Common myeloid progenitor, CD34-positive (primary cell): Measurements from ENCODE around the gene MAP1LC3A.

Experiments used
- CTCF ChIA-PET: fragments of 350-600 bp; sonication (Branson Sonifier 250); formaldehyde crosslinking; loops from one replicate; lab custom pipeline; 2021; ENCODE audit warnings: antibody characterized with exemption; lab: Charles Lee
- POLR2A ChIA-PET: fragments of 350-600 bp; sonication (Branson Sonifier 250); formaldehyde crosslinking; loops from one replicate; lab custom pipeline; 2021; ENCODE audit warnings: antibody characterized with exemption; lab: Charles Lee
- DNase-seq, 3 donors: peaks; one replicate each; pipeline versions ENCODE4 v3.0.0 to v3.0.0-alpha.2; 2013
- H3K27ac ChIP-seq, 2 experiments: 1 replicate in 1 of 2; 2 replicates in 1 of 2; pipeline ENCODE4 v1.7.0; 2013; ENCODE audit warnings: inconsistent platforms in 2 of 2, low read length in 2 of 2, mild to moderate bottlenecking in 2 of 2, low read depth in 1 of 2, moderate library complexity in 1 of 2; ENCODE audit not compliant: severe bottlenecking in 2 of 2, insufficient read depth in 1 of 2, poor library complexity in 1 of 2
- H3K27me3 ChIP-seq, 5 experiments: replicated peaks in 2 of 5; 1 replicate in 3 of 5; 2 replicates in 2 of 5; pipeline versions ENCODE4 v1.6.1 to v1.7.0; 2013; ENCODE audit warnings: low read length in 4 of 5, mild to moderate bottlenecking in 2 of 5, moderate library complexity in 2 of 5, inconsistent platforms in 1 of 5; ENCODE audit not compliant: insufficient read depth in 5 of 5, control insufficient read depth in 4 of 5
- H3K36me3 ChIP-seq, 4 experiments: 1 replicate in 2 of 4; 2 replicates in 2 of 4; pipeline versions ENCODE4 v1.6.1 to v1.7.0; 2013; ENCODE audit warnings: low read length in 3 of 4, control low read depth in 1 of 4, mild to moderate bottlenecking in 1 of 4; ENCODE audit not compliant: control insufficient read depth in 4 of 4, insufficient read depth in 4 of 4
- H3K4me1 ChIP-seq, 4 experiments: 1 replicate in 3 of 4; 2 replicates in 1 of 4; pipeline versions ENCODE4 v1.6.1 to v1.7.1; 2013; ENCODE audit warnings: low read length in 3 of 4, mild to moderate bottlenecking in 3 of 4, control low read depth in 1 of 4, inconsistent platforms in 1 of 4, moderate library complexity in 1 of 4; ENCODE audit not compliant: control insufficient read depth in 4 of 4, insufficient read depth in 4 of 4; ENCODE audit errors: control extremely low read depth in 1 of 4
- H3K4me3 ChIP-seq, 7 experiments: 1 replicate in 4 of 7; 2 replicates in 3 of 7; pipeline versions ENCODE4 v1.5.1 to v1.7.0; 2013; ENCODE audit warnings: mild to moderate bottlenecking in 7 of 7, low read length in 6 of 7, moderate library complexity in 6 of 7, inconsistent platforms in 2 of 7, low read depth in 2 of 7, control low read depth in 1 of 7; ENCODE audit not compliant: insufficient read depth in 4 of 7, control insufficient read depth in 1 of 7; ENCODE audit errors: extremely low read depth in 1 of 7
- H3K9me3 ChIP-seq, 5 experiments: 1 replicate in 4 of 5; 2 replicates in 1 of 5; pipeline versions ENCODE4 v1.6.1 to v1.7.1; 2013; ENCODE audit warnings: low read length in 4 of 5, mild to moderate bottlenecking in 2 of 5, inconsistent platforms in 1 of 5, low read depth in 1 of 5, moderate library complexity in 1 of 5; ENCODE audit not compliant: control insufficient read depth in 4 of 5, insufficient read depth in 2 of 5; ENCODE audit errors: control extremely low read depth in 1 of 5
- WGBS: methylation state at CpG from one replicate; pipeline ENCODE4 v1.1.5; 2013; ENCODE audit not compliant: insufficient coverage; 5-methylcytosine and 5-hydroxymethylcytosine counted together

MAP1LC3A gene

DNA sequence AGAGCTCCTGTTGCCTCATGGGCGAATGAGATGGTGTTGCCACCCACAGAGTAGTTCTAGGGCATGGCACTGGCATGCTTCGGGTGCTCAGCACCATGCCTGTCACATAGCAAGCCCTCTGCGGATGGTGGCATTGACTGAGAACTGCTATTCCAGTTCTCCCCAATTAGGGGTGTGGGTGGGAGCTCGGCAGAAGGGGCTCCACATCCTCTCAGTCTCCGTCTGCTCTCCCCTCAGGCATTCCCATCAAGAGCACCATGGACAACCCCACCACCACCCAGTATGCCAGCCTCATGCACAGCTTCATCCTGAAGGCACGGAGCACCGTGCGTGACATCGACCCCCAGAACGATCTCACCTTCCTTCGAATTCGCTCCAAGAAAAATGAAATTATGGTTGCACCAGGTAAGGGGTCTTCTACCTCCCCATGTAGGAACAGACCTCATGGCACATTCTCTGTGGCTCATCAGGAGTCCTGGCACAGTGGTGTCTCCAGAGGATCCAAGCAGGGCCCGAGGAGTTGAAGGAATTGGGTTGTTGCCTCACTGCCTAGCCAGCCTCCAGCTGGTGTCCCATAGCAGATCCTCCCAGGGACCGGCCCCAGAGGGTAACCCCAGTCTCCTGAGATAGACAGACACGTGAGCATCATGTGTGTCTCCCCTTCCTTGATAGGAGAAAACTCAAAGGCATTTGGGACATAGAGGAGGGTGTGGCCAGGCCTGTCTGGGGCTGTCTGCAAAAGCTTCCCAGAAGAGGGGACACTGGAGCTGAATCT, 23.9 kb upstream of the MAP1LC3A start:
- Histone ChIP-seq H3K4me1 (no peaks in the 10 kb centered on the region), H3K27me3 (no peaks in the 10 kb centered on the region), H3K27ac (no peak overlapping the region), H3K9me3 (no peaks in the 10 kb centered on the region), H3K4me3 (no peak overlapping the region), H3K36me3 (peaks cover 14 to 81% (median 69%) of the 10 kb centered on the region in 4 experiments)
- POLR2A ChIA-PET = no interaction called here
- CTCF ChIA-PET = interaction anchor here (1.5 to 6.1 kb wide), 5 partner anchors 9 to 234 kb away, joined by 3 to 30 read pairs (median 7); partner anchors contain the start of gene DYNLRB1
- DNase-seq = no peak
- 97% methylated on average over 15 of the region's 15 CpGs for WGBS

DNA sequence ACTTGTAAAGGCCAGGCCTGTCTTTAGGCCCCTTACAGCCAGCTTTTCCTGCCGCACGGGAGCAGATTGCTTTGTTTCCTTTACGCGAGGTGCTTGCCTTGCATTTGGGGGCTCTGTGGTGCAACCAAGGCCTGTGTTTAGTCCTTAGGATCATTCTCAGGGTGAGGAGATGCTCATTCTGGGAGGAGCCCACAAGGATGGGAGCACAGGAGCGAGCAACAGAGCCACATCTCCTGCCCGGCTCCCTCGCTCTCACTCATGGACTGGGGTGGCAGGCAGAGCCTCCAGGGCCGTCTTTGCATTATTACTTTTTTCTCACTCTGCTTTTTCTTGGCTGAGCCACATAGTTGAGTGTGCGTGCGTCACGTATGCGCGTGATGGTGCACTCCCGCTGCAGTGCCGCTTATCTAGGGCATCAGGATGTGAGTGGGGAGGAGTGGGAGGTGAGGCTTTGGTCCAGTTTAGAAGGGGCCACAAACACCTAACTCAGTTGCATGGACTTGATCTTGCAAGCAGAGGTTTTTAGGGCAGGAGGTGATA, 23.1 kb upstream of the MAP1LC3A start:
- Histone ChIP-seq H3K27ac (no peak overlapping the region), H3K36me3 (peaks cover 12 to 79% (median 67%) of the 10 kb centered on the region in 4 experiments), H3K27me3 (no peaks in the 10 kb centered on the region), H3K4me1 (no peaks in the 10 kb centered on the region), H3K4me3 (no peak overlapping the region), H3K9me3 (no peaks in the 10 kb centered on the region)
- ChIA-PET CTCF (interaction anchor here (1.0 to 6.1 kb wide), 3 partner anchors 9 to 233 kb away, joined by 3 to 30 read pairs (median 3); no protein-coding TSS in a partner anchor), POLR2A (no interaction called here)
- no peak for DNase-seq
- 97% methylated on average over 4 of the region's 15 CpGs for WGBS

DNA sequence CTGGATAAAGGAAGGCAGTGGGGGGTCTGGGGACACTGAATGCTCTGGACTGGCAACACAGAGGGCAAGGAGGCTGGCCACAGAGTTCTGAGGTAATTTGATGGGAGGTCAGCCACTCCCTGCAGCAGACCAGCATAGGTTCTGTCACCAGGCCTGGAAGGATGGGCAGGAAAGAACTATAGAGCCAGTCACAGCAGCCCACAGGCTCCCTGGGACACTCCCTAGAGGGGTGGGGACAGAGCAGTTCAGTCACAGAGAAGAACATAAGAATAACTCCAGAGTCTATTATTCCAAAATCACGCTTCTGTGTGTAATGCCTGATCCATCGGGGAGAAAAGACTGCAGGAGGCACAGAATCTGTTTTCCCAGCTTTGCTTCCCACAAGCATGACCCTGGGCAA, 22.7 kb upstream of the MAP1LC3A start:
- no peaks in the 10 kb centered on the region for H3K9me3 ChIP-seq
- WGBS = 100% methylated on average over 2 of the region's 2 CpGs
- H3K4me3 ChIP-seq = no peak overlapping the region
- DNase-seq = no peak
- CTCF ChIA-PET = interaction anchor here (0.6 to 6.1 kb wide), 4 partner anchors 8 to 233 kb away, joined by 3 to 30 read pairs (median 4); no protein-coding TSS in a partner anchor
- no peaks in the 10 kb centered on the region for H3K27me3 ChIP-seq
- H3K36me3 ChIP-seq = peaks cover 13 to 79% (median 65%) of the 10 kb centered on the region in 4 experiments
- POLR2A ChIA-PET = no interaction called here
- H3K27ac ChIP-seq = no peak overlapping the region
- H3K4me1 ChIP-seq = no peaks in the 10 kb centered on the region

DNA sequence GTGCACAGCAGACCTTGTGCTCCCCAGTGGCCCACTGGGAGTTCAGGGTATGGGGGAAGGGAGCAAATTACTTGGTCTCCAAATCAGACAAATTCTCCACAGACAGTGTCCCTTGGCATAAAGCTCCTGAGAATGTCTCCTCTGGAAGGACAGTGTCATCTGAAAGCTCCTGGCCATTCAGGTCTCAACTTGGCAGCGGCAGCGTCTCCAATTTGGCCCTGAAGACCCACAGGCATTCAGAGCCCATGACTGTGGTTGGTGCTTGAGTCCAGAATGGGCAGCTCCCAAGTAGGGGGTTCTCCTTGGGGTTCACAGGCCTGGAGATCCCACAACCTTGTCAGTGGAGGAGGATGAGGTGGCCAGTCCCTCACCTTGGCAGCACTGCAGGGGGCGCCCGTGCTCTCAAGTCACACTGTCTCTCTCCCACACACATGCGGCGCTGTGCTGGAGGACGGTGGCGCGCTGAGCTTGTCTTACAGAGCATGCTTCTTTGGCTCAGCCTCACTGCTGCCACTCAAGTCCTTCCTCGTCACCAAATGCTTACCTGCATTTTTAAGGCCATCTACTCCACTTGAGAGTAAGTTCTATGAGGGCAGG, 21.6 kb upstream of the MAP1LC3A start:
- ChIA-PET POLR2A (interaction anchor here (0.7 kb wide), 1 partner anchor 114 kb away, joined by 3 read pairs; no protein-coding TSS in a partner anchor), CTCF (interaction anchor here (0.6 to 6.1 kb wide), 9 partner anchors 11 to 232 kb away, joined by 3 to 30 read pairs (median 4); no protein-coding TSS in a partner anchor)
- DNase-seq = peak in 2 of 3 donors; percentile 62 to 63
- H3K27me3 ChIP-seq = no peaks in the 10 kb centered on the region
- no peaks in the 10 kb centered on the region for H3K9me3 ChIP-seq
- H3K36me3 ChIP-seq = peaks cover 14 to 80% (median 63%) of the 10 kb centered on the region in 4 experiments
- H3K27ac ChIP-seq = no peak overlapping the region
- H3K4me1 ChIP-seq = no peaks in the 10 kb centered on the region
- H3K4me3 ChIP-seq = no peak overlapping the region
- WGBS = 90% methylated on average over 9 of the region's 10 CpGs

DNA sequence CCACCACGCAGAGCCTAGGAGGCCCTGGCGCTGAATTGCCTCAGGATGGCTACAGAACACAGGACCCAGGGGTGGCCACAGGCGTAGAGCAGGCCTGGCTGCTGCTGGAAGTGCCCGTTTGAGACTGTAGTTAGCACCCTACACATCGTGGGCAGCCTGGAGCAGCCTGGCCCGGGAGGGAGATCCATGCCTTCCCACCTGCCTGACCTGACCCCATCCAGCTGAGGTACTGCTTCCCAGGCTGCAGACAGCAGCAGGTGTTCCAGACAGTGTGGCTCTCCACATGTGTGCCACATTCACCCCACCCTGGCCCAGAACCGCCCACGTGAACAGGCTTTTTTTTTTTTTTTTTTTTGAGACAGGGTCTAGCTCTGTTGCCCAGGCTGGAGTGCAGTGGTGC, 20.9 kb upstream of the MAP1LC3A start:
- WGBS = 95% methylated on average over 6 of the region's 8 CpGs
- DNase-seq = no peak
- H3K27me3 ChIP-seq = no peaks in the 10 kb centered on the region
- H3K4me3 ChIP-seq = no peak overlapping the region
- POLR2A ChIA-PET = interaction anchor here (1.0 kb wide), 1 partner anchor 21 kb away, joined by 4 read pairs; the partner anchor contains the start of gene MAP1LC3A
- CTCF ChIA-PET = interaction anchor here (1.0 to 6.1 kb wide), 8 partner anchors 12 to 231 kb away, joined by 3 to 30 read pairs (median 6); no protein-coding TSS in a partner anchor
- H3K4me1 ChIP-seq = no peaks in the 10 kb centered on the region
- no peak overlapping the region for H3K27ac ChIP-seq
- H3K9me3 ChIP-seq = no peaks in the 10 kb centered on the region
- peaks cover 14 to 77% (median 57%) of the 10 kb centered on the region in 4 experiments for H3K36me3 ChIP-seq

DNA sequence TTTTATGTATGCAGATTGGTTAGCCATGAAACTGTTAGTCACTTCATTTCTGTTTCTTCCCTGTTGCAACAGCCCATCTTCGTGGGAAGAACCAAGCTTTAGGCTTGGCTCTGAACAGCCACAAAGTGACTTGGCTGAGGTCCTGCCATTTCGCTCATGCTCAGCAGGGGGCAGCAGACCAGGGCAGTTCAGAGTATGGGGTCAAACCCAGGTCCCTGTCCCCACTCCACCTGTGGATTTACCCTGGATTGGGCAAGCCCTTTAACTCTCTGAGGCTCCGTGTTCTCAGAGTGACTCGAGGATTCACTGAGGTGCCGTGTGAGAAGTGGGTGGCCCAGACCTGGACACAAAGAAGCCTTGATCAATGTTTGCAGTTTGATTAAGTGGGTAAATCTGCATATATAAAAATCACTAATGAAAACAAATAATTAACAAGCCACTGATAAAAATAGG, 19.8 kb upstream of the MAP1LC3A start:
- ChIA-PET POLR2A (interaction anchor here (1.0 kb wide), 1 partner anchor 20 kb away, joined by 4 read pairs; the partner anchor contains the start of gene MAP1LC3A), CTCF (interaction anchor here (0.6 to 6.1 kb wide), 11 partner anchors 11 to 475 kb away, joined by 3 to 30 read pairs (median 6); no protein-coding TSS in a partner anchor)
- Histone ChIP-seq H3K36me3 (peaks cover 12 to 70% (median 49%) of the 10 kb centered on the region in 4 experiments), H3K27me3 (no peaks in the 10 kb centered on the region), H3K4me1 (no peaks in the 10 kb centered on the region), H3K27ac (no peak overlapping the region), H3K9me3 (no peaks in the 10 kb centered on the region), H3K4me3 (no peak overlapping the region)
- peak in 2 of 3 donors; percentile 53 to 64 for DNase-seq
- WGBS = 0% methylated on average over 1 of the region's 5 CpGs
